GM19238 (cell line): Measurements from ENCODE around the gene MTA2.
"Not testable (repeated sequence)": the region's sequence is repeated elsewhere in the genome, so short reads cannot be mapped to it uniquely, and the experiment has no call there.

Experiments
- DNase-seq: peaks from one replicate; pipeline ENCODE4 v3.0.0; 2011; ENCODE audit warnings: low spot score; ENCODE audit not compliant: insufficient read length

Gene MTA2

DNA sequence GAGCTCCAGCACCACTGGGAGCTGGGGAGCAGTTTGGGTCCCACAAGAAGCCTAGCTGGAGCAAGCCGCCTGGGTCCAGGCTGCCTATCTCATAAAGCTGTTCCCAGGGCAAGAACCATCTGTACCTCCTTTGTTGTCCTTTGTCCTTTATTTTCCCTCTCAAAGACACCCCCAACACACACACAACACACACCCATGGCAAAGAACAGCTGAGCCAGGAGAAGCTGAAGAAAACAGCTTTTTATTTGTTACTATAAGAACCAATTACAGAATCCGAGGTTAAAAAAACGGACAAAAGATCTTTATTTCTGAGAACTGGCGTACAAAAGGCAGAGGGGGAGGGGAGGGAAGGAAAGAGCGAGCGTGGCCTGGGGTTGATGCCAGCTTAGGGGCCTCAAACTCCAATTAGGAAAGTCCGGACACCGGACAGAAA, 8.7 kb downstream of the MTA2 start:
- DNase-seq, result no peak

DNA sequence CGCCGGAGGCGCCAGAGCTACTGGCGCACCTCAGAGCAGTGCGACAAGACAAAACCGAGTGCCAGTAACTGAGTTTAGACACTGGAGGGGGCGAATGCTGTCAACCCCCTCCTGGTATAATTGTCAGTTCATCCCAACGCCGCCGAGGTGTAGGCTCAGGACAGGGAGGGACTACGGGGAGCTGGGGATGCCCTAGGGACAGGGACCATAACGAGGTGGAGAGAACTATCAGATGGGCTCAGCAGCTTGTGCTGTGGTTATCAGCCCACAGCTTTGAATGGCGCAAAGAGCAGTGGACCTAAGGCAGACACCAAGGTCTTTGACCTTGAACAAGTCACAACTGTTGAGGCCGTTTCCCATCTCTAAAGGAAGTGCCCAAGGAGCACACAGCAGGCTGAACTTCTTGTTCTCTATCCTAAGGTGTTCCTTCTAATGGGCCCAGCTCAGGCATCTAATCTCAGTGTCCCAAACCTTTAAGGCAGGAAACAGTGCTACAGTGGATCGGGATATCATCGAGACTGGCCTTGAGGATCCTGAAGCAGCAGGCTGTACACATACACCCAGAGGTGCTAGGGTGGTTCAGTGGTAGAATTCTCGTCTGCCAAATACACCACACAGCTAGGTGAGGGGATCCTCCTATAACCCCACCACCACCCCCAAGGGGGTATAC, 9.4 kb downstream of the MTA2 start:
- DNase-seq, result no peak

DNA sequence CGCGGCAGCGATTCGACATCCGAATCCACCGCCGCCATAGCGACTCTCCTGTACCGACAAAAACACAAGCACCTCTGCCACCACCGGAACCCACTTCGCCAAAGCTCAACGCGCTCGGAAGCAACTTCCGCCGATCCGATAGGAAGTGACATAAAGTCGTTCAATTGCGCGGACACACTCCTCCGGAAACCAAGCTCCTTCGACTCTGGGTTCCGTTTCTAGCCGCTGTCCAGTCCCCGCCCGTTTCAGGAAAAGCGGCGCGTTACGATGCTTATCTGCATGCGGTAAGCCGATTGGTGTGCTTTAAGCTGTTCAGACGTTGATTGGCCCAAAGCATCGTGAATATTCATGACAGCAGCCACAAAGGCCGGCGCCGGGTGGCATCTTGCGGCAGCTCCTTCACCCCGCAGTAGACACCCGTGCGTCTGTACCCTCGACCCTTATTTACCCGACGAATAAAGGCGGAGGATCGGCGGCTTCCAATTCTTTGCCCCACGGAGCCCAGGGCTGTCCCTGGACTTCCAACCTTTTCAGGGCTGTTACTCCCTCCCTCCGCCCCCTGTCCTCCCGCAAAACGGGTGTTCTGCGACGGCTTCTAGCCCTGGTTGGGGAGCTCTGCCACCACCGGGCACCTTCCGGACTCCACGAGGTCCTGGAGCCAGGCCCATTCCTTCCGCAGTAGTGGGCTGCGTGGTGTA, 10.1 kb downstream of the MTA2 start, which contains the start of gene TUT1:
TSS of gene TUT1 (minus strand) at position 76 of the 698 bp plus-strand sequence. CDS start at position 38, 38 bp downstream.
- DNase-seq, result peak; percentile 89

GRCh38 chr11:62588966-62589637, 12.6 kb downstream of the MTA2 start:
- no peak for DNase-seq

DNA sequence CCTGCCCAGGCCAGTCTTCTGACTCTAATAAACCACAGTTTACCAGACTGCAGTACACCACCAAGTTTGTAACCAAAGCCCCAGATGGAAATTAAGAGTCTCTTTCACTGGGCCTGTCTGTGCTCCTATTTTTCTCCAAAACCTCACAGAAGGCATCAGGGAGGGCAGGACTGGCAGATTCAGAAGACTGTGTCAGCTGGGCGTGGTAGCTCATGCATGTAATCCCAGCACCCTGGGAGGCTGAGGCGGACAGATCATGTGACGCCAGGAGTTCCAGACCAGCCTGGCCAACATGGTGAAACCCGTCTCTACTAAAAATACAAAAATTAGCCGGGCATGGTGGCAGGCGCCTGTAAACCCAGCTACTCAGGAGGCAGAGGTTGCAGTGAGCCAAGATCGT, 16.3 kb downstream of the MTA2 start:
- DNase-seq, result not testable (repeated sequence)

- not testable (repeated sequence) for DNase-seq
Measured at GRCh38 chr11:62581735-62582134, 19.9 kb downstream of the MTA2 start.

DNA sequence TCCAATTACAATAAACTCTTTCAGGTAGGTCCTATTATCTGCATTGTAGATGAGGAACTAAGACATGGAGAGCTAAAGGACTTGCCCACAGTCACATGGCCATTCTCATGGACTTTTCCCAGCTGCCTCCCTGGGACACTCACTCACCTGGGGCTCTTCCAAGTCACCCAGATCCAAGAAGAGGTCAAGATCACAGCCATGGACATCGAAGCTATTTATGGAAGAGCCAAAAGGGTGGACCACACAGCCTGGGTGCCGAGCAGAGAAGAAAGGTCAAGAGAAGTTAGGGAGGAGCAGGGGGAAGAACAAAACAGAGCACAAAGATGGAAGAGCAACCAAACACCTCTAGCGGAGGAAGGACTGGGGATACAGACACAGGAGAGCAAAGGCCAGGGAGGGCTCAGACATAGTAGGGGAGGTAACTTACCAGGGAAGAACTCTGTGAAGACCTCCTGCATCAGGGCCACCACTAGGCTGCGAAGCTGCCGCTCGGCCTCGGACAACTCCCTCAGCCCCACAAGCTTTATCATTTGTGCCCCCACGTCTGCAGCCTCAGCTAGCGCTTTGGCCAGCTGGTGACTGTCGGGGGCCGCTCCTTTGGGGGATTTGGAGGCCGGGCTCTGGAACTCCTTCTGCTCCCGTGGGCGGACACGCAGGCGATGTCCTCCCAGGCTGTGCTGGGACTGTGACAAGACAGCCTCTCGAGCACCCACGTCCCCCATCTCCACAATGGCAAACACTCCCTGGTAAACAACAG, 20.5 kb downstream of the MTA2 start:
- no peak for DNase-seq

DNA sequence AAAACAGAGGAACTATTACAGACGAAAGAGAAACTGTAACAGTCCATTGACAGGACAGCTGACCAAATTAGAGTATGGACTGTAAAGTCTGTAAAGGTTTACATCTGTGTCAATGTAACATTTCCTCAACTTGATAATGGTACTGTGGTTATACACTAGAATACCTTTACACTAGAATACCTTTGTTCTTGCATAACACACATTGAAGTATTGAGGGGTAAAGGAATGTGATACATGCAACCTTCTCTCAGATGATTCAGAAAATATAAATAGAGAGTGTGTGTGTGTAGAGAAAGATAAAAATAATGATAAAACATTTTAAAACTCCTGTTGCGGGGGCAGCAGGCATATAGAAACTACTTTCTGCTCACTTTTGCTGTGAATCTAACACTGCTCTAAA, 22.4 kb downstream of the MTA2 start:
- DNase-seq, result no peak

DNA sequence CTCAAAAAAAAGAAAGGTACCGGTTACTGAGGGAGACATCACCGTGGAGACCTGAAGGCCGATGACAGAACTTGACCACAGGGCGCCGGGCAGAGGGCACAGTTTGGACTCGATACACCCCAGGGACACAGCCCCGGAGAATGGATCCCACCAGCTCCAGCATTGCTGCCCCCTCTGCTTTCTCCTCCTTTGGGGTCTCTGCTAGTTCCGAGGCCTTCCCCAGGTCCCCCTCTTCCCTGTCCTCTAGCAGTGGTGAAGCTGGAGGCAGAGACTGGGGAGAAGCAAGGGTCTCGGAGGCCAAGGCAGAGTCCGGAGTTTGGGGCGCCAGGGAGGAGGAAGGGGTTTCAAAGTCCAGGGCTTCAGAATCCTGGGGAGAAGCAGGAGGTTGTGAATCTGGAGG, 23.1 kb downstream of the MTA2 start:
- no peak for DNase-seq

DNA sequence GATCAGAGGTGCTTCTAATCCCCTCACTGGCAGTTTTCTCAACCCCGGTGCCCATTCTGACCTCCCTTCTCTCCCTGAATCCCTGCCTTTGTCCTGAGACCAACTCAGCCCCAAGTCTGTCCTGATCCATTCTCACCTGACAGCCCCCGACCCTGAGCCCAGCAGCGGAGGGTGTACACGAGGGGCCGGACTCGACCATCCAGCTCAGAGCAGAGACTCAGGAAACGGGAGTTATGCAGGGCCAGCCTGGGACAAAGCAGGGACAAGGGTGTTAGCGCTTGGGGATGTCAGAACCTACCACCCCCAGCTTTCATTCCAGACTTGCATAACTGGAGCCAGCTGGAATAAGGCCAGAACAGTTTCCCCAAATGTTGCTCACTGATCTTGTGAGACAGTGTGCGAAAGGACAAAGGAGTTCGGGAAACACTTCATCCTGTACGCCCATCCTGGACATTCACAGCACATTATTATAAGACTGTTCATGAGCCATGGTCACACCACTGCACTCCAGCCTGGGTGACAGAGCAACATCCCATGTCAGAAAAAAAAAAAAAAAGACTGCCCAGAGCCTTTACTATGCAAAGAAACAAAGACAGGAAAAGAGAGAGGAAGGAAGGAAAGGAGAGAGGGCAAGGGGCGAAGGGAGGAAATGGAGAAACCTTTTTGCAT, 24.5 kb downstream of the MTA2 start:
- no peak for DNase-seq

DNA sequence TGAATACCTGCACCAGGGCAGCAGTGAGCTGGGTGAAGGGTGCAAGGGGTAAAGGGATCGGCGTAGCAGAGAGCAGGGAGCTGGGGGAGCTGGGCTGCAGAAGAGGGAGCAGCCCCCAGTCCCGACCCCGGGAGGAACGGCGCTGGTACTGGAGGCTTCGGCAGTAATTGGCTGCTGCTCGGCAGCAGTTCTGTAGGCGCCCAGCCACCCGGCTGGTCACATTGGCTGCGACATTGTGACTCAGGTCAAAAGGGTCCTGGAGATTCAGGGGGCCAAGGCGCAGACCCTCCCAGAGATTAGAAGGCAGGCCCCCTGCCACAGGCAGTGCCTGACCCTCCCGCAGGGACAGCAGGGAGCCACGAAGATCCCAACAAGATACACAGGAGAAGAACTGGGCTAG, 25.8 kb downstream of the MTA2 start:
- no peak for DNase-seq

- no peak for DNase-seq
Measured at GRCh38 chr11:62575156-62575555, 26.5 kb downstream of the MTA2 start.

- no peak for DNase-seq
Measured at GRCh38 chr11:62574363-62575071, 27.1 kb downstream of the MTA2 start.

GRCh38 chr11:62573592-62574362, 27.9 kb downstream of the MTA2 start, which contains the start of gene EEF1G:
EEF1G (minus strand) TSS chr11:62573891; CDS start chr11:62573842, 49 bp downstream.
- DNase-seq, result peak; percentile 97

DNA sequence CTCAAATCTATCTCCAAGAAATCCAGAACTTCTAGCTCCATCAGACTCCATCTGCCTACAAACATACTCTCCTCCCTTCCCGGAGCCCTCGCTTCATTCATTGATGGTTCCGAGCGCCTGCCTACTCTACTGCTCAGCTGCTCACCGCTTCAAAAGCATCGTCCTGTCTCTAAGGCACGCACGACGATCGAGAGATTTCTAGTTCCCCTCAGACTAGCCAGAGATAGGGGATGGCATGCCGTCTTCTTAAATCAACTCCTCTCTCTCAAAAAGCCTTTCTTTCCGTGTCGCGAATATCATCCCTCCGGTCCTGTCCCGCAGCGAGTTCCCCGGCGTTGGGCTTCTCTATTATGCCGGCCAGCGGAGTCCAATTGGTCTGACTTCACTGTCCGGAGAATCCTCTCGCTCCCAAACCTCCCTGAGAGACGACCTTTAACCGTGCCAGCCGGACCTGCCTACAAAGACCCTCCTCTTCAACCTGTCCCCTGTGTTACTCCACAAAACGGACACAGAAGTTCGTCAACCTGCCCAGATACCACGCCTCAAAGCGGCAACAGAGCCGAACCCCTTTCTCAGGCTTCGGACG, 28.6 kb downstream of the MTA2 start:
- no peak for DNase-seq

GRCh38 chr11:62572431-62572830, 29.2 kb downstream of the MTA2 start:
- no peak for DNase-seq

DNA sequence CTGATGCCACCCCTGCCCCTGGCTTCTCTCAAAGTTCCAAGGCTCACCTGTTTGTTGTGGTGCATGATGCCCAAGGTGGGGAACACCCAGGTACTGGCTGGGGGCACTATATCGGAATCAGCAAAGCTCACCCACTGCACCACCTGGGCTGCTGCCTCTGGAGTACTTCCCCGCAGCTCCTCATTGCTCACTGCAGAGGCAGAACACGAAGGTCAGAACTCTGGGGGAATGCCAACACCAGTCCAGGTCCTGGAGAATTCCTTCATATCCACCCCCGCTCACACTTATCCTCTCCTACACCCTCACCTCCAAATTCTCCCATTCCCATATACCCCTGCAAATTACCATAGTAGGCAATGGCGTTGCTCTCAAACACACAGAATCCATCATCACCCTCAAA, 30.2 kb downstream of the MTA2 start:
- DNase-seq, result not testable (repeated sequence)

DNA sequence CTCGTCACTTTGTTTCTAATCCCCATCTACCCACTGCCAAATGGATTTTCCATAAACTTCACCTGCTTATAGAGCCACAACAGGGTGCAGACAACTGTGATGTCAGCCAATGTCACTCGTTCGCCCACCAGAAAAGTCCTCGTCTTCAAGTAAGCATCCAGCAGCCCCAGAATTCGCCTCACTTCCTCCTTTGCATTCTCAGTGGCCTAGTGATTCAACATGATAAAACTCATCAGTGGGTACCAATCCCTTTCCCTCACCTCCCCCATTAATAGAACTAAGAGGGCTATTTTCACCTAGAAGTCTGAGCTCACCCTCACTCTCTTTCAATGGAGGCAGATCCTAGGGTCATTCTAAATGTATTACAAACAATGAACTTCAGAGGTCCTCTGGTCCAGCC, 30.8 kb downstream of the MTA2 start:
- not testable (repeated sequence) for DNase-seq

GRCh38 chr11:62569611-62570010, 32.1 kb downstream of the MTA2 start:
- no peak for DNase-seq
